NCI-H226 (cell line): ENCODE data around the gene ZDHHC4.
"Not testable (repeated sequence)": the region's sequence is repeated elsewhere in the genome, so short reads cannot be mapped to it uniquely, and the experiment has no call there.

Experiments used
- DNase-seq: peaks from one replicate; pipeline ENCODE4 v3.0.0-alpha.2; 2015

The ZDHHC4 gene

GRCh38 chr7:6563936-6564770 is 13.1 kb upstream of the ZDHHC4 start:
- no peak for DNase-seq

GRCh38 chr7:6565655-6566054 is 11.6 kb upstream of the ZDHHC4 start:
- DNase-seq: no peak

GRCh38 chr7:6567886-6568285 is 9.4 kb upstream of the ZDHHC4 start:
- DNase-seq: no peak

GRCh38 chr7:6571160-6571779 is 6.0 kb upstream of the ZDHHC4 start:
- DNase-seq: no peak

GRCh38 chr7:6575281-6576023 is 1.8 kb upstream of the ZDHHC4 start:
- DNase-seq: no peak

GRCh38 chr7:6576024-6576866 is 1.0 kb upstream of the ZDHHC4 start:
- no peak for DNase-seq

- not testable (repeated sequence) for DNase-seq
Measured at GRCh38 chr7:6576867-6577368, 336 bp upstream of the ZDHHC4 start.

GRCh38 chr7:6578114-6579084 is 1.1 kb downstream of the ZDHHC4 start:
- peak; percentile 79 for DNase-seq

- DNase-seq: peak; percentile 32
Measured at GRCh38 chr7:6579446-6579845, 2.2 kb downstream of the ZDHHC4 start.

- DNase-seq: not testable (repeated sequence)
Measured at GRCh38 chr7:6585746-6586432, 8.6 kb downstream of the ZDHHC4 start.

- DNase-seq: no peak
Measured at GRCh38 chr7:6588566-6588965, 11.3 kb downstream of the ZDHHC4 start.

- no peak for DNase-seq
Measured at GRCh38 chr7:6589151-6589828, 12.0 kb downstream of the ZDHHC4 start.

GRCh38 chr7:6589829-6590644 is 12.8 kb downstream of the ZDHHC4 start, which contains the start of gene INTS15:
Gene INTS15 (plus strand): TSS chr7:6590021. CDS start chr7:6590284, 263 bp downstream.
- DNase-seq: peak; percentile 91

GRCh38 chr7:6590645-6591110 is 13.4 kb downstream of the ZDHHC4 start:
- no peak for DNase-seq

- DNase-seq: no peak
Measured at GRCh38 chr7:6600093-6600492, 22.8 kb downstream of the ZDHHC4 start.

GRCh38 chr7:6604458-6604857 is 27.2 kb downstream of the ZDHHC4 start:
- no peak for DNase-seq

- no peak for DNase-seq
Measured at GRCh38 chr7:6606866-6607583, 29.8 kb downstream of the ZDHHC4 start.

- no peak for DNase-seq
Measured at GRCh38 chr7:6607651-6608051, 30.4 kb downstream of the ZDHHC4 start.
